Mesenteric fat pad (tissue), 1 donor: ENCODE results near the gene INAFM1. TPM values are rescaled to one million over a fixed set of nuclear protein-coding genes. Genes with fewer than 3 reads are reported as not detected.

Experiments used
- DNase-seq: peaks from one replicate; pipeline ENCODE4 v3.0.0-alpha.2; 2020; ENCODE audit warnings: low spot score
- microRNA-seq: library from miRNA; unstranded; fragments of <30 nt; microRNA quantifications from one replicate; pipeline ENCODE4 v1.2.0, GENCODE V29; 2020; ENCODE audit warnings: borderline number of aligned reads
- total RNA-seq: library from RNA; stranded (reverse); fragmentation: NEBNext Ultra II Directional; extraction: Animal tissue kit (Norgen Biotek cat#: 25700); gene quantifications from one replicate; pipeline ENCODE4 v1.2.1, GENCODE V29; 2021
- donor health status: DM: yes; HTN: yes; CAD: no.

Gene INAFM1
- total RNA-seq, 1 donor from 2014 or later, result 34.4 TPM

DNA sequence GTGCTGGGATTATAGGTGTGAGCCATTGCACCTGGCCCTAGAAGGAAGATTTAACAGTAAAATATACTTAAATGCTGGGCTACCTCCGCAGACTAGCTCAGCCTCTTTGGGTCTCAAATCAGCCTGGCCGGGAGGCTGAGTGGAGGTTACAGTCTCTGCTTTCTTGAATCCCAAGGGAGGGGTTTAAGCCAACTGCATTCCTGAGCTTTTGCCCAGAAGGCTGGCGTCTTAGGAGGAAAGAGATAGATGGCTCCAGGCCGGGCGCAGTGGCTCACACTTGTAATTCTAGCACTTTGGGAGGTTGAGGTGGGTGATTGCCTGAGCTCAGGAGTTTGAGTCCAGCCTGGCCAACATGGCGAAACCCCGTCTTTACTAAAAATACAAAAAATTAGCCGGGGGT, 34.4 kb downstream of the INAFM1 start:
- no peak for DNase-seq

- DNase-seq, result no peak
These were observed 34.9 kb downstream of the INAFM1 start, which contains the start of gene C5AR1 for GRCh38 chr19:47309608-47310007. C5AR1 (plus strand) TSS chr19:47309861; CDS start chr19:47309896, 35 bp downstream.

DNA sequence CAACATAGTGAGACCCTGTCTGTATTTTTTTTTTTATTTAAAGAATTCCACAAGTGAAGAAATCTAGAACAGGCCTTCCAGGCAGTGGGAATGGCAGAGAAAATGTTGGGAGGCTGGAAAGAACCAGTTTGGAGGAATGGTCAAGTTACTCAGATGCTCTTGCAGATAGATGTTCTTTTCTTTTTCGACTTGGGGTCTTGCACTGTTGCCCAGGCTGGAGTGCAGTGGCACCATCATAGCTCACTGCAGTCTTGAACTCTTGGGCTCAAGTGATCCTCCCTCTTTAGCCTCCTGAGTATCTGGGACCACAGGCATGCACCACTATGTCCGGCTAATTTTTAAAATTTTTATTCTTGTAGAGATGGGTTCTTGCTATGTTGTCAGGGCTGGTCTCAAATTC, 35.6 kb downstream of the INAFM1 start:
- no peak for DNase-seq

DNA sequence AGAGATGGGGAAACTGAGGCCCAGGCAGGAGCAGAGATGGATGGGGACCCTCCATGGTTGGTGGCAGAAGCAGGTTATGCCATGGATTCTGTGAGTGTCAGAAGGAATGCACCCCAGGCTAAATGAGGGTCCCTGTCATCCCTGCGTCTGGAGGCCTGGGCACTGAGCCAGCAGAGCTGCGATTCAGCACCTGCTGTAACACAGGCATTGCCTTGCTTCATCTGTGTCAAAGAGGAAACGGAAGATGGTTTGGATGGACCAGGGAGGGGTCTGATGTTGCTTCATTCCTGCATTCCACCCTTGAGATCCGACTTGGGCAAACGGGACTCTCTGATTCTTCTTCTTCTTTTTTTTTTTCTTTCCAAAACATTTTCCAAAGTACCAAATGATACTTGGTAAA, 36.1 kb downstream of the INAFM1 start:
- DNase-seq, result no peak

DNA sequence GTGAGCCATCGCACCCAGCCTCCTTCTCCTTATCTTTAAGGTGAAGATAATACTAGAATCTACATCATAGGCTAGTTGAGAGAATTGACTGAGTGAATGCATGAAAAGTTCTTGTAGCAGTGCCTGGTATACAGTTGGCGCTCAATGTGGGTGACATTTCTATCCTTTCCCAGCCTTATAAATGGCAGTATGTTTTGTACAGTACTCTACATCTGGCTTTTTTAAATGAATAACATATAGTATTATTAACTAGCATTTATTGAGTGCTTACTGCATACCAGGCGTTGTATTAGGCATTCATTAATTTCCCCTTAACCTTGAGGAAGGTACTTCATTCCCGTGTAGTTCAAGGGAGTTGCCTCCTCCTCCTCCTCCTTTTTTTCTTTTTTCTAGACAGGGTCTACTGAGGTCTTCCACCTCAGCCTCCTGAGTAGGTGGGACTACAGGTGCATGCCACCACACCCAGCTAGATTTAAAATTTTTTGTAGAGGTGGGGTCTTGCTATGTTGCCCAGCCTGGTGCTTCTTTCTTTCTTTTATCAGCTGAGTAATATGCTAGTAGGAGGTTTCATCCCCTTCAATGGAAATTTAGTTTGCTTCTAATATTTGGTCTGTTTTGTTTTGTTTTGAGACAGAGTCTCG, 37.8 kb downstream of the INAFM1 start:
- DNase-seq, result no peak

- DNase-seq, result no peak
These were observed 39.1 kb downstream of the INAFM1 start for GRCh38 chr19:47313754-47314295.

DNA sequence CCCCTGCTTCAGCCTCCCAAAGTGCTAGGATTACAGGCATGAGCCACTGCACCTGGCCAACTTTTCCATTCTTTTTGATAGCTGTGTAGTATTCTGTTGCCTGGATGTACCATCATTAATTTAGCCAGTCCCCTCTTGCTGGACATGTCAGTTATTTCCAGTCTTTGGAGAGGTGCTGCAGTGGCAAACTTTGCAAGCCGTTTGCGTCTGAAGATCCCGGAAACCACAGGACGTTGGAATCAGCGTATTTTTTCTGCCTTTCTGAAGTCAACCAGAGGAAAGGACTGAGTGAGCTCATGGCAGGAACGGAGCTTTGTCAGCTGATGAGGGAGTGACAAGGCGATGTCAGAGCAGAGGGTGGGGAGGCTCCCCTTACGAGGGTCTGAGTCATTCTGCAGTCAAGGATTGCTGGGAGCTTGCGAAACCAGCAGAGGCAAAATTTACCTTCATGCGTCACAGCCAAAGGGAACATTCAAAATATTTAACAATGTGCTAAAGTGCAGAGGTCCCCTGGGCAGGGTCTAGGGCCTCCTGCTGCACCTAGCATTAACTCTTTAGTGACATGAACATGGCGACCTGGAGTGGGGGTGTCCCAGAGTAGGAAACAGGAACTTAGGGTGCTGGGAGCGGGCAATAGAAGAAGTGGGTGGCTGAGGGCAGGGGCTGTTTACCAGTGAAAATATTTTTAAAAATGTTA, 40.6 kb downstream of the INAFM1 start:
- no peak for DNase-seq

GRCh38 chr19:47316513-47316912, 41.8 kb downstream of the INAFM1 start:
- DNase-seq, result no peak

- no peak for DNase-seq
These were observed 45.5 kb downstream of the INAFM1 start for GRCh38 chr19:47319923-47320871.

GRCh38 chr19:47321630-47322029, 46.9 kb downstream of the INAFM1 start:
- DNase-seq, result no peak

GRCh38 chr19:47322058-47322457, 47.4 kb downstream of the INAFM1 start:
- no peak for DNase-seq

GRCh38 chr19:47323409-47323808, 48.7 kb downstream of the INAFM1 start:
- no peak for DNase-seq

DNA sequence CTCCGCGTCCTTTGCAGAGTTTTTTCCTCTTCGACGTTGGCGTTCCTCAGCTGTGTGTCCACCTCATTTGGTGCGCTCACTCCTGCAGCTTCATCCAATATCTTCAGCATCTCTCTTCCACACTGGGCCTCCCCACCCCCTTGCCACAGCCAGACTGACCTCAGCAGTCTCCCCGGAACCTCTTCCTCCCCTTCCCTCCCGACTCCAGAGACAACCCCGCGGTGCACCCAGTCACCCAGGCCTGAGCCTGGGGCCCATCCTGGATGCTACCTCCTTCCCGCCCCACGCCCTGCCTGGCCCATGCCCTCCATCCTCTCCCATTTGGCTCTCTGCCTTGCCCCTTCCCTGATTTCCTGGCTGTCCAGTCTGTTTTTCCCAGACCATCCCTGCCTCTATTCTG, 49.2 kb downstream of the INAFM1 start:
- no peak for DNase-seq

DNA sequence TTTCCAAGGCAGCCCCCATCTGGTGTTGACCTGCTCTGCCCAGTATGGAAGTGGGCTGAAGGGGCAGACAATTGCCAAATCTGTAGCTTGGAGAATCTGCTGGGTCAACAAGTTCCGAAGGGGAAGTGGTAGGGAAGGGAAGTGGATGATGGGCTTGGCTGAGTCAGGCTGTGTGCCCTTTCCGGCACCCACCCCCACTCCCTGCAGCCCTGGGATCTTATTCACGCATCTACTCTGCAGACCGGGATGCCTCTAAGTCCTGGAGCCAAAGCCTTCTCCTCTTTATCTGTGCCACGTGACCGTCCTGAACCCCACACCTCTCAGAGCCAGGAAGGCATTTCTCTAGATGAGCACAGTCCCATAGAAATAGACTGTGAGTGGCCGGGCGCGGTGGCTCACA, 49.8 kb downstream of the INAFM1 start:
- no peak for DNase-seq

Small RNA genes lying within 50 kb of the gene (microRNA-seq; reads per million reads assigned to microRNA genes)
- not detected for gene MIR3190
- not detected for gene MIR3191

Other genes with a start within 250 kb of the INAFM1 start
- 23.7 TPM for gene TMEM160, start 226.3 kb upstream of the INAFM1 start, total RNA-seq
- 30.2 TPM for gene ZC3H4, start 161.1 kb upstream of the INAFM1 start, total RNA-seq
- 59.3 TPM for gene SAE1, start 144.1 kb upstream of the INAFM1 start, total RNA-seq
- 3.6 TPM for gene BBC3, start 43.7 kb upstream of the INAFM1 start, total RNA-seq
- 27.3 TPM for gene CCDC9, start 18.4 kb upstream of the INAFM1 start, total RNA-seq
- gene C5AR1, start 35.0 kb downstream of the INAFM1 start, total RNA-seq, result 135 TPM
- 13.9 TPM for gene C5AR2, start 57.3 kb downstream of the INAFM1 start, total RNA-seq
- 13.2 TPM for gene DHX34, start 74.4 kb downstream of the INAFM1 start, total RNA-seq
- gene MEIS3, start 144.6 kb downstream of the INAFM1 start, total RNA-seq, result 15.9 TPM
- gene SLC8A2, start 197.0 kb downstream of the INAFM1 start, total RNA-seq, result not detected
- gene KPTN, start 209.3 kb downstream of the INAFM1 start, total RNA-seq, result 9.8 TPM
- gene NAPA, start 240.2 kb downstream of the INAFM1 start, total RNA-seq, result 99.0 TPM